Glutamatergic neuron (in vitro differentiated cells): ENCODE data around the gene DUSP9. TPM values are rescaled to one million over a fixed set of nuclear protein-coding genes. Genes with fewer than 3 reads are reported as not detected.
A peak's percentile ranks its signal among the peaks of the same experiment; 100 is the strongest.

Experiments used
- DNase-seq: peaks from one replicate; pipeline ENCODE4 v3.0.0; 2022
- H3K27ac Mint-ChIP-seq: one replicate; pipeline ENCODE4 v1.8.0; 2020; ENCODE audit warnings: mild to moderate bottlenecking, mixed read lengths, inconsistent platforms; ENCODE audit not compliant: unreplicated experiment
- H3K27me3 Mint-ChIP-seq: one replicate; pipeline ENCODE4 v1.8.0; 2020; ENCODE audit warnings: mild to moderate bottlenecking, moderate library complexity, mixed read lengths, inconsistent platforms; ENCODE audit not compliant: unreplicated experiment
- H3K36me3 Mint-ChIP-seq: one replicate; pipeline ENCODE4 v1.8.0; 2020; ENCODE audit warnings: mild to moderate bottlenecking, mixed read lengths, inconsistent platforms; ENCODE audit not compliant: unreplicated experiment
- H3K4me1 Mint-ChIP-seq: one replicate; pipeline ENCODE4 v1.8.0; 2020; ENCODE audit warnings: mild to moderate bottlenecking, low read depth, mixed read lengths, inconsistent platforms; ENCODE audit not compliant: unreplicated experiment
- H3K4me3 Mint-ChIP-seq: one replicate; pipeline ENCODE4 v1.8.0; 2020; ENCODE audit warnings: mild to moderate bottlenecking, mixed read lengths, inconsistent platforms; ENCODE audit not compliant: unreplicated experiment
- H3K9me3 Mint-ChIP-seq: one replicate; pipeline ENCODE4 v1.8.0; 2020; ENCODE audit warnings: mild to moderate bottlenecking, moderate library complexity, mixed read lengths, inconsistent platforms; ENCODE audit not compliant: unreplicated experiment
- total RNA-seq: library from RNA; stranded (reverse); fragmentation: NEBNext Ultra II Directional; extraction: Animal tissue kit (Norgen Biotek cat#: 25700); gene quantifications from one replicate; pipeline ENCODE4 v1.2.1, GENCODE V29; 2021; ENCODE audit not compliant: unreplicated experiment
- TF ChIP-seq, protein P1 (sequence below): fragments of 200-600 bp; sonication (generic); IDR thresholded peaks from one replicate; pipeline ENCODE4 v1.5.0; 2021; ENCODE audit not compliant: partially characterized antibody, unreplicated experiment

The DUSP9 gene
- total RNA-seq, 1 donor from 2014 or later, result 0.61 TPM

DNA sequence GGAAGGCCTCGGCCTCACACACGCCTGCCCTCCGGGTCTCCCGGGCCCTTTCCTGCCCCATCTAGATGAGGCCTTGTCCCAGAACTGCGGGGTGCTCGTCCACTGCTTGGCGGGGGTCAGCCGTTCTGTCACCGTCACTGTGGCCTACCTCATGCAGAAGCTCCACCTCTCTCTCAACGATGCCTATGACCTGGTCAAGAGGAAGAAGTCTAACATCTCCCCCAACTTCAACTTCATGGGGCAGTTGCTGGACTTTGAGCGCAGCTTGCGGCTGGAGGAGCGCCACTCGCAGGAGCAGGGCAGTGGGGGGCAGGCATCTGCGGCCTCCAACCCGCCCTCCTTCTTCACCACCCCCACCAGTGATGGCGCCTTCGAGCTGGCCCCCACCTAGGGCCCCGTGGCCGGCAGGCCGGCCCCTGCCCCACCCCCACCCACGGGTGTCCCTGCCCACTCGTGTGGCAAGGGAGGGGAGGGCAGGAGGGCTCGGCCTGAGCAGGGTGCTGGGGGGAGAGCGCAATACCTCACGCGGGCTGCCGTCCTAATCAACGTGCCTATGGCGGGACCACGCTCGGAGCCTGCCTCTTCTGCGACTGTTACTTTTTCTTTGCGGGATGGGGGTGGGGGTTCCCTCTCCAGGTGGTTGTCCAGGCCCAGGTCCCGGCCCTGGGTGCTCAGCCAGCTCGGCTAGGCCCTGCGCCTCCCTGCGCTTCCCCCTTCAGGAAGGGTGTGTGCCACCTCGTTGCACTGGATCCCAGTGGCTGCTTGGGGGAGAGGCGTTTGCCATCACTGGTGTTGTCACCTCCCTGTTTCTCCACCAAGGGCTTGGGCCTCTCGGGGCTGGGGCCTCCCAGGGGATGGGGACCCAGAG is 3.1 kb downstream of the DUSP9 start:
- no peak overlapping the region for H3K4me3 Mint-ChIP-seq
- peaks cover 5% of the 10 kb centered on the region for H3K36me3 Mint-ChIP-seq
- no peak overlapping the region for H3K27ac Mint-ChIP-seq
- H3K9me3 Mint-ChIP-seq, result no peaks in the 10 kb centered on the region
- H3K4me1 Mint-ChIP-seq, result no peaks in the 10 kb centered on the region
- TF ChIP-seq, protein P1, sequence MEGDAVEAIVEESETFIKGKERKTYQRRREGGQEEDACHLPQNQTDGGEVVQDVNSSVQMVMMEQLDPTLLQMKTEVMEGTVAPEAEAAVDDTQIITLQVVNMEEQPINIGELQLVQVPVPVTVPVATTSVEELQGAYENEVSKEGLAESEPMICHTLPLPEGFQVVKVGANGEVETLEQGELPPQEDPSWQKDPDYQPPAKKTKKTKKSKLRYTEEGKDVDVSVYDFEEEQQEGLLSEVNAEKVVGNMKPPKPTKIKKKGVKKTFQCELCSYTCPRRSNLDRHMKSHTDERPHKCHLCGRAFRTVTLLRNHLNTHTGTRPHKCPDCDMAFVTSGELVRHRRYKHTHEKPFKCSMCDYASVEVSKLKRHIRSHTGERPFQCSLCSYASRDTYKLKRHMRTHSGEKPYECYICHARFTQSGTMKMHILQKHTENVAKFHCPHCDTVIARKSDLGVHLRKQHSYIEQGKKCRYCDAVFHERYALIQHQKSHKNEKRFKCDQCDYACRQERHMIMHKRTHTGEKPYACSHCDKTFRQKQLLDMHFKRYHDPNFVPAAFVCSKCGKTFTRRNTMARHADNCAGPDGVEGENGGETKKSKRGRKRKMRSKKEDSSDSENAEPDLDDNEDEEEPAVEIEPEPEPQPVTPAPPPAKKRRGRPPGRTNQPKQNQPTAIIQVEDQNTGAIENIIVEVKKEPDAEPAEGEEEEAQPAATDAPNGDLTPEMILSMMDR, result no peak
- no peak for DNase-seq
- H3K27me3 Mint-ChIP-seq, result no peaks in the 10 kb centered on the region

DNA sequence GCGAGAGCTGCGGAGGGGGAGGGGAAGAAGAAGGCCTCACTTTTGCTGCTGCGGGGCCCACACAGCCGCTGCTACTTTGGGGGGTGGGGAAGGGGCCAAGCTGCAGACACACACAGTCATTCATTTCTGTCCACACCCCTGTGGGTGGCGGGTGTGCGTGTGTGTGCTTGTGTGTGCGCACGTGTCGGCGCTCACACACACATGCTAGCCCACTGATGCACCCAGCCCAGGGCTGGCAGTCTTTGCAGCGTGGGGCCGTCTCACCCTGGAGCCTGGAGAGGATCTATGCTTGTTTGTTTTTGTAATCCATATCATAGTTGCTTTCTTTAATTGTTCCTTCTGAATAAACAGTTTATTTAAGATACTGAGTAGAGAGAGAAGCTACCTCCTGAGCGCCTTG is 4.0 kb downstream of the DUSP9 start:
- no peak for DNase-seq
- Mint-ChIP-seq H3K4me3 (no peak overlapping the region), H3K27ac (no peak overlapping the region), H3K36me3 (peaks cover 5% of the 10 kb centered on the region), H3K27me3 (no peaks in the 10 kb centered on the region), H3K4me1 (no peaks in the 10 kb centered on the region), H3K9me3 (no peaks in the 10 kb centered on the region)
- TF ChIP-seq, protein P1, result no peak

DNA sequence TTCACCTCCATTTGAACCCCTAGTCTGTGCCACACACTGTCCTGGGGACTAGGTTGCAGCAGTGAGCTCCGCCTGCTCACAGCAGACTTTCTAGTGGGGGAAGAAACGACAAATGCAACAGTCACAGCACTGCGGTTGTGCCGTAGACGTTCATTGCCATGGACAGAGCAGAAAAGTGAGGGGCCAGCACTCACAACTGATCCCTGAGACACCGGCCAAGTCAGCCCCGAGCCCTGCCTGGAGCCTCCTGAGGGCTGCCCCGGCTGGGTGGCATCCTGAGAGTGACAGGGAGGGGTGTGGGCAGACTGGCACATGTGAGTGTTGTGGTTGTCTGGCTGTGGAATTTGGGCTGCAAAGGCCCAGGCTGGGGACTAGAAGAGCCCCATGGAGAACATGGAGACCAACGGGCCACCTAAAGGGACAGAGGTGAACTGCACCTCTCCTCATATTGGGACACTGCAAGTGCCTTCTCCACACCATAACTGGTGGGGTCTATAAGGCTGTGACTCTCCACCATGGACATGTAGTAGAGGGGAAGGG is 4.6 kb downstream of the DUSP9 start:
- TF ChIP-seq, protein P1, result peak; percentile 24
- Mint-ChIP-seq H3K4me3 (no peak overlapping the region), H3K4me1 (no peaks in the 10 kb centered on the region), H3K9me3 (no peaks in the 10 kb centered on the region), H3K36me3 (peaks cover 5% of the 10 kb centered on the region), H3K27ac (no peak overlapping the region), H3K27me3 (no peaks in the 10 kb centered on the region)
- DNase-seq, result no peak

DNA sequence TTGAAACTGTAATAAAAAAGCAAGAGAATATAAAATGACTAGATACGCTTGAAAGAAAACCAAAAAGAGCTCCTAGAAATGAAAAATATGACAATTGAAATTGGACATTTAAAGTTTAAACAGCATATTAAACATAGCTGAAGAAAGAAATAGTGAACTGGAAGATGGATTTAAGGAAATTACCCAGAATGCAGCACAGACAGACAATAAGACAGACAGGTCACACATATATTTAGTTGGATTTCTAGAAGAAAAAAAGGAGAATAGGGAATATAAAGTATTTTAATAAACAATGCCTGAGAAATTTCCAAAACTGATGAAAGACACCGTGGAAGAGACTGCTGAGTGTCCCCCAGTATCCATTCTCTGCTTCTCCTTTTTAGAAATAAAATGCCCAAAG is 6.6 kb downstream of the DUSP9 start:
- peaks cover 5% of the 10 kb centered on the region for H3K36me3 Mint-ChIP-seq
- no peaks in the 10 kb centered on the region for H3K4me1 Mint-ChIP-seq
- H3K27ac Mint-ChIP-seq, result no peak overlapping the region
- no peak overlapping the region for H3K4me3 Mint-ChIP-seq
- DNase-seq, result no peak
- H3K27me3 Mint-ChIP-seq, result peaks cover 2% of the 10 kb centered on the region
- H3K9me3 Mint-ChIP-seq, result no peaks in the 10 kb centered on the region
- TF ChIP-seq, protein P1, result no peak

DNA sequence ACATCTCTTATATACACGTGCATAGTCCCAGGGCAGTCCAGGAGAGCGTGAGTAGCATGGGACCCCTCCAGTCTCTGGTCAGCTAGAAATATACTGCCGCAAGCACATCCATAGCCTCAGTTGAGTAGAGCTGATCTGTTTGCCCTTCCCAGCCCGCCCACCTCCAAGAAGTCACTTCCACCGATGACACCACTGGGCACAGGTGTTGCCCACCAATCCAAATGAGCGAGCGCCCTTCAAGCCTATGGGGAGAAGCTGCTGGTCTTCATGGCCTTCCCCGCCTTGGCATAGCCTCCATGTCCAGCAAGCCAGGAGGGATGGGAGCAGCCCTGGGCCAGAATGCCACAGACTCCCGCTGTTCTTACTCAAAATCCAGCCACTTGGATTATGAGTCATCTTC is 10.2 kb downstream of the DUSP9 start:
- H3K27ac Mint-ChIP-seq, result no peak overlapping the region
- TF ChIP-seq, protein P1, result no peak
- H3K4me1 Mint-ChIP-seq, result no peaks in the 10 kb centered on the region
- DNase-seq, result no peak
- H3K9me3 Mint-ChIP-seq, result no peaks in the 10 kb centered on the region
- H3K4me3 Mint-ChIP-seq, result no peak overlapping the region
- peaks cover 2% of the 10 kb centered on the region for H3K27me3 Mint-ChIP-seq
- peaks cover 5% of the 10 kb centered on the region for H3K36me3 Mint-ChIP-seq
